Effector memory CD4-positive, alpha-beta T cell (primary cell): ENCODE data around the gene SLC29A3.
A peak's percentile ranks its signal among the peaks of the same experiment; 100 is the strongest.

Experiments
- DNase-seq, 3 donors: peaks; one replicate each; pipeline ENCODE4 v3.0.0-alpha.2; 2020
- H3K27ac ChIP-seq: 2 replicates; pipeline ENCODE4 v1.7.0; 2013; ENCODE audit warnings: mild to moderate bottlenecking, low read length, moderate library complexity; ENCODE audit not compliant: insufficient read depth, poor library complexity, severe bottlenecking
- H3K27me3 ChIP-seq: replicated peaks from 2 replicates; pipeline ENCODE4 v1.7.0; 2013; ENCODE audit warnings: mild to moderate bottlenecking, low read length; ENCODE audit not compliant: insufficient read depth, control insufficient read depth, poor library complexity, severe bottlenecking
- H3K36me3 ChIP-seq: 2 replicates; pipeline ENCODE4 v1.7.0; 2013; ENCODE audit warnings: mild to moderate bottlenecking, low read length, moderate library complexity; ENCODE audit not compliant: control insufficient read depth, insufficient read depth
- H3K4me1 ChIP-seq: 2 replicates; pipeline ENCODE4 v1.7.0; 2013; ENCODE audit warnings: low read length, mild to moderate bottlenecking; ENCODE audit not compliant: control insufficient read depth, insufficient read depth, poor library complexity, severe bottlenecking
- H3K4me3 ChIP-seq: 2 replicates; pipeline ENCODE4 v1.7.0; 2013; ENCODE audit warnings: low read length, low read depth, mild to moderate bottlenecking; ENCODE audit not compliant: insufficient read depth, poor library complexity, severe bottlenecking
- H3K9me3 ChIP-seq: 2 replicates; pipeline ENCODE4 v1.7.0; 2013; ENCODE audit warnings: mild to moderate bottlenecking, low read length, moderate library complexity; ENCODE audit not compliant: control insufficient read depth

SLC29A3 gene

DNA sequence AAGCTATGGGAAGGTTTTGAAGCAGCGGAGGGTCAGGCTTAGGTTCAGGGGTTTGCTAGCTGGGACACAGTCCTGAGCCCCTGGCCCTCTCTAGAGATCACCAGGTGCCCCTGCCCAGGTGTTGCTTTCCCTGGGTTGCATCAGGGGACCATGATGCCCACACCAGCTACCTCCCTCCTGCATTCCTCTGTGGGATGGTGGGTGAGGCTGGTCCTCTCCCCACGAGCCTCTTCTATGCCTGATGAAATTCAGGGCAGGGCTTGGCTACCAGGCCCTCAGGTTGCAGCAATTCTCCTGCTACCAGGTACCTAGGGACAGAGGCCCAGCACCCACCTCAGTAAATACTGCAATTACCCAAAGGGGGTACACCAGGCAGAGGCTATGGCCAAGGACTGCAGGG is 10.8 kb upstream of the SLC29A3 start:
- Histone ChIP-seq H3K27ac (no peak overlapping the region), H3K4me3 (no peak overlapping the region), H3K4me1 (no peaks in the 10 kb centered on the region), H3K9me3 (no peaks in the 10 kb centered on the region), H3K27me3 (no peaks in the 10 kb centered on the region), H3K36me3 (no peaks in the 10 kb centered on the region)
- no peak for DNase-seq

DNA sequence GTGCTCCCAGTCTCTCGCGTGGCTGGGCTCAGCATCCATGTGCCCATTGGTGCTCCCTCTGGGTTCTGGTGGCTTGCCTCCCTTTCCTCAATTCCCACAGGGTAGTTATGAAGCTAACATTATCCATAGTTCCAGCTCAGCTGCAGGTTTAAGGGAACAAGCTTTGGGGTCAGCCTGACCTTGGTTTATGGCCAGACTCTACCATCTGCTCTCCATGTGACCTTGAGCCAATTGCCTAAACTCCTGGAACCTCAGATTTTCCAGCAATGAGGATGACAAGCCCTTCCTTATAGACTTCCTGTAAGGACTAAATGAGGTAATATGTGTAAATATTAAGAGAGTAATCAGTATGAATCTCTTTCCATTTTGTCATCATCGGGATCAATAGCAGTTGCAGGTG is 10.1 kb upstream of the SLC29A3 start:
- no peaks in the 10 kb centered on the region for H3K36me3 ChIP-seq
- H3K9me3 ChIP-seq = no peaks in the 10 kb centered on the region
- no peaks in the 10 kb centered on the region for H3K4me1 ChIP-seq
- DNase-seq = no peak
- H3K4me3 ChIP-seq = no peak overlapping the region
- no peaks in the 10 kb centered on the region for H3K27me3 ChIP-seq
- no peak overlapping the region for H3K27ac ChIP-seq

DNA sequence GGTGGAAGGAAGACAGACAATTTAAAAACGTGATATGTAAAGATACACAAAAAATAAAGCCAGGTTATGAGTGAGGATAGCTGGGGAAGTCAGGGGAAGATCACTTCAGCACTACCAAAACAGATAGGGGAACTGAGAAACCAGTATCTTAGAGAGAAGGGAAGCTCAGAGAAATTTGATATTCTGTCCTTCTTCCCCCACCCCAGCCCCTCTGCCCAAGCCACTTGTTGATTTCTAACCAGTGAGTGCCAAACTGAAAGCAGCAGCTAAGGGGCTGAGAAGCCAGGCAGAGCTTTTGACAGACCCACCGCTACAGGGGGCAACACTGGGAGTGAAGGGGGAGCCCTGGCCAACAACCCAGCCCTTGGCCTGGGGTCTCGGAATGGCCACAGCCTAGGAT is 9.1 kb upstream of the SLC29A3 start:
- Histone ChIP-seq H3K27ac (no peak overlapping the region), H3K4me3 (no peak overlapping the region), H3K9me3 (no peaks in the 10 kb centered on the region), H3K27me3 (no peaks in the 10 kb centered on the region), H3K4me1 (peaks cover 3% of the 10 kb centered on the region), H3K36me3 (no peaks in the 10 kb centered on the region)
- DNase-seq = no peak

DNA sequence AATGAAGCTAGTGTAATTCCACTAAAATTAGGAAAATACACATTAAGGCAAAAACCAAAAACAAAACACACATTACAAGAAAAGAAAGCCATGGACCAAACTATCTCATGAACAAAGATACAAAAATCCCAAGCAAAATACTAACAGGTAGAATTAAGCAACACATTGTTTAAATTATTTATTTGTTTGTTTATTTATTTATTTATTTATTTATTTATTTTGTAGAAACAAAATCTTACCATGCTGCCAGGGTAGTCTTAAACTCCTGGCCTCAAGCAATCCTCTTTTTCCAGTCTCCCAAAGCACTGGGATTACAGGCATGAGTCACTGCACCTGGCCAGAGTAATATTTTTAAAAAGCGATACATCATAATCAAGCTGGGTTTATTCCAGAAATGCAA is 6.8 kb upstream of the SLC29A3 start:
- Histone ChIP-seq H3K27me3 (no peaks in the 10 kb centered on the region), H3K4me3 (no peak overlapping the region), H3K4me1 (peaks cover 3% of the 10 kb centered on the region), H3K27ac (no peak overlapping the region), H3K9me3 (no peaks in the 10 kb centered on the region), H3K36me3 (no peaks in the 10 kb centered on the region)
- DNase-seq = no peak

DNA sequence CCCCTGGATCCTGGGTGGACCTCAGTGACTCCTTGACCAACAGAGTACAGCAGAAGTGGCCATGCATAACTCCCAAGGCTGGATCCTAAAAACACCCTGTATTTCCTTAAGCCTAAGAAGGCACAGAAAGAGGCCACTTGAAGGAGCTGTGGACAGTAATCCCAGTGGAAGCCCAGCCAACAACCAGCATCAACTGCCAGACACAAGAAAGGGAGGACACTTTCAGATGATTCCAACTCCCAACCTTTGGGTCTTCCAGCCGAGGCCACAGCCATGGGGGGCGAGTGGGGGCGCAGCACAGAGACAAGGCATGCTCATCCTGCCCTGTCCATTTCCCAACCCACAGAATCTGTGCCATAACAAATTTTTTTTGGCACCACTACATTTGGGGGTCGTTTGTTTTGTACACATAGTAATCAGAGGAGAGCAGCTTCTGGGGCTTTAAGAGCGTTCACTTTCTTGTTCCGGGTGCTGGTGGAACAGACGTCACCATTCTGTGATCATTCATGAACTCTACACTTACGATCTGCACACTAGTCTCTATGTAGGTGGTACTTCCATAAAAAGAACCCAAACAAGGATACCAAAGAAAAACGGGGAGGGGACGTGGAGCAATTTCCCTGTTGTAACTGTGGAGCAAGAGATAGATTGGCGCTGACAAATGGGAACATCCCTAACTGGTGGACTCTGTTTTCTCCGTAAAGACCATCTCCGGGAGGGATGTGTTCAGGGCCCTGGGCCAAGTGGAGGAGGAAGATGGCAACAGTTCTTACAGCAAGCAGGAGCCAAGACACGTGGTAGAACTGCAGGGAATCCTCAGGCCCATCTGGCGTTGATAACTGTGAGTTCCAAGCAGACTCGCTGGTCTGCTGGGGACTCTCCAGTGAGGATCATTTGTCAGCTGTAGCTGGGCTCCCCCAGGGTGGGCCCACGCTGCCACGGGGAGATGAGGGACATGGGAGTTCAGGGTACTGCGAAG is 6.0 kb upstream of the SLC29A3 start:
- H3K27me3 ChIP-seq = no peaks in the 10 kb centered on the region
- DNase-seq = no peak
- no peak overlapping the region for H3K27ac ChIP-seq
- no peaks in the 10 kb centered on the region for H3K36me3 ChIP-seq
- H3K4me3 ChIP-seq = no peak overlapping the region
- H3K9me3 ChIP-seq = no peaks in the 10 kb centered on the region
- H3K4me1 ChIP-seq = peaks cover 3% of the 10 kb centered on the region

DNA sequence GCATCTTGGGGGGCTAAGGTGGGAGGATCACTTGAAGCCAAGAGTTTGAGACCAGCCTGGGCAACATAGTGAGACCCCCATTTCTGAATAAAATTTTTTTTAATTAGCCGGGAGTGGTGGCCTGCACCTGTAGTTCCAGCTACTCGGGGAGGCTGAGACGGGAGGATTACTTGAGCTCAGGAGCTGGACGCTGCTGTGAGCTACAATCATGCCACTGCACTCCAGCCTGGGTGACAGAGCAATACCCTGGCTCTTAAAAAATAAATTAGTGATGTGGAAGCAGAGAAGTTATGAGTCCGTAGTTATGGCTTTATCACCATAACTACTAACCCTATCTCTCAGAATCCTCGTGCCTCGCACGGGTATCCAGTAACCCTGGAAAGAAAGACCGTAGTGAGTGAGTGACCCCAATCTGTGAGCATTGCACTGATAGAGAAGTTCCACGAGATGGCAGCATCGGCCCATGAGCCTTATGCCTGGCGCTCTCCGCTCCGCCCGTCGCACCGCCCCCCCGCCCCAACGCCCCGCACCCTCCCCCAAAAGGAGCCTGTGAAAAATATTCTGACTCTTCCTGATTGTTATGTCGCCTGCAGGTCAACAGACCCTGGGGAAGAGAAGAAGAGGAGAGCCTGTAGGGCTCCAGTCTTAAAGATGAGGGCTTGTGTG is 4.9 kb upstream of the SLC29A3 start:
- H3K4me3 ChIP-seq = no peak overlapping the region
- H3K27me3 ChIP-seq = no peaks in the 10 kb centered on the region
- H3K36me3 ChIP-seq = no peaks in the 10 kb centered on the region
- peak; percentile 33 to 45 (median 35) for DNase-seq
- peaks cover 6% of the 10 kb centered on the region for H3K4me1 ChIP-seq
- H3K27ac ChIP-seq = no peak overlapping the region
- no peaks in the 10 kb centered on the region for H3K9me3 ChIP-seq

DNA sequence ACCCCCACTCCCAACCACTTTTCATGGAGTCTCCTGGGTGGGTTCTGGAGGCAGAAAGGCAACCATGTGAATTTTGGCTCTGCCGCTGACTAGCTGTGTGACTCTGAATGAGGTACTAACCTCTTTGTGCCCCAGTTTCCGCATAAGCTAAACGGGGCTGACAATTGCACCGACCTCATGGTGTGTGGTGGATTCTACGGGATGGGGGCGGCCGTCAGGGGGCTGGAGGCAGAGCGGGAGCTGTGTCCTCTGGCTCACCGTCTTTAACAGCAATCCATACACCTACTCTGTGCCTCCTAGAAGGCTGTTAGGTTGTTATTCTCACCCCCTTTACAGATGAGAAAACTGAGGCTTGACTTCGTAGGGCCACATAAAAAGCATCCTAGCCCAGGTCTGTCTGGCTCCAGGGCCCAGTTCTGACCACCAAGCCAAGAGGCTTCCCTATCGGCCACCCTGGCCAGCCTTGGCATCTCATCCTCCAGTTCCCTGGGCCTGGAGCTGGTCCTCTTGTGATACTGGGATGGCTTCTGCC is 4.3 kb upstream of the SLC29A3 start:
- Histone ChIP-seq H3K9me3 (no peaks in the 10 kb centered on the region), H3K4me3 (no peak overlapping the region), H3K4me1 (peaks cover 11% of the 10 kb centered on the region), H3K27me3 (no peaks in the 10 kb centered on the region), H3K27ac (no peak overlapping the region), H3K36me3 (no peaks in the 10 kb centered on the region)
- no peak for DNase-seq

DNA sequence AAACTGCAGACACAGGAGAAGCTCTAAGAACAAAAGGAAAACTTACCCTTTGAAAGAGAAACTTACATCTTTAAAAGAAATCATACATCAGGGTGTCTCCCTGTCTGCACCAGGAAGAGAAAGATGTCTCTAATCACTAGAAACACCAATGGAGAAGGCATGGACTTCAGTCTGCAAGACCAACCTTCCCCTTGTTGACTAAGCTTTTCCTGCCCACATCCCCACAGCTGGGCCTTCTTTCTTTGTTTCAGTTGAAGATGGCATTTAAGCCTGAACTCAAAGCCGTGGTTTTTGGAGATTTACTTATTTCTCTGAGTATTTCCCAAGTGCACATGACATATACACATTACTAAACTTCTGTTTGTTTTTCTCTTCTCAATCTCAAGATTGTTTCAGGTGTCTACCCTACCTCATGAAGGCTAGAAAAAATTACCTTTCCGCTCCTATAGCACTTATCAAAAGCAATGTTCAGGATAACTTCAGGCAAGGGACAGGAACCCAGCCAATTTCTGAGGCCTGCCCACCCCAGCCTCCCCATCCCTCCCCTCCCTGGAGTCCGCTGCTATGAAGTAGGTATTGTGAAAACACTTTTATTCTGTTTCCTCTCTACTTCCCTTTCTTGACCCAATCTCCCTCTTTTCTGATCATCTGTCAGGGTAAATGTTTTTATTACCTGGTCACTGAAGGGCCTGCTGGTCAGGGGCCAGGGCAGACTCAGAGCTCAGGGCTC is 2.8 kb upstream of the SLC29A3 start:
- DNase-seq = no peak
- Histone ChIP-seq H3K27ac (no peak overlapping the region), H3K4me3 (no peak overlapping the region), H3K9me3 (no peaks in the 10 kb centered on the region), H3K36me3 (no peaks in the 10 kb centered on the region), H3K4me1 (peaks cover 14% of the 10 kb centered on the region), H3K27me3 (no peaks in the 10 kb centered on the region)

DNA sequence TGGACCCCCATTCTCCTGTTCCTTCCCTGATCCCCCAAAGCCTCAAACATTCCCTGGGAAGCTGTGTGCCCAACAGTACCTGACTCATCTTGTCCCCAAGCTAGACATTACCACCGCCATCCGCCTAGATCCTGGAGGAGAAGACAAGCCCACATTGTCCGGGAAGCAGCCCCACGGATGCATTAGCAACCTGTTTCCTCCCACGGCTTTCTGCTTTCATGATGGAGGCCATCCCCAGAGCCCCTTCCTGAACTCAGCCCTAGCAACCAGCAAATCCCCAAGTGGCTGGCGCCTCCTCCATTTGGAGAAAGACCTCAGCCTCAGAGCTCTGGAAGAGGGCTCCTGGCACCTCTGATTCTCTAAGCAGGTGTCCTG is 2.3 kb upstream of the SLC29A3 start:
- Histone ChIP-seq H3K36me3 (no peaks in the 10 kb centered on the region), H3K9me3 (no peaks in the 10 kb centered on the region), H3K4me1 (peaks cover 14% of the 10 kb centered on the region), H3K27ac (no peak overlapping the region), H3K4me3 (no peak overlapping the region), H3K27me3 (no peaks in the 10 kb centered on the region)
- no peak for DNase-seq
